GM21737 (cell line): ENCODE measurements around the gene HELLS.
"Not testable (repeated sequence)": the region's sequence is repeated elsewhere in the genome, so short reads cannot be mapped to it uniquely, and the experiment has no call there.

Experiments used
- ATAC-seq: cut with Tn5 transposase; IDR thresholded peaks from one replicate; pipeline ENCODE4 v1.9.1; 2021; ENCODE audit warnings: mild to moderate bottlenecking, moderate library complexity; ENCODE audit not compliant: unreplicated experiment

HELLS gene

DNA sequence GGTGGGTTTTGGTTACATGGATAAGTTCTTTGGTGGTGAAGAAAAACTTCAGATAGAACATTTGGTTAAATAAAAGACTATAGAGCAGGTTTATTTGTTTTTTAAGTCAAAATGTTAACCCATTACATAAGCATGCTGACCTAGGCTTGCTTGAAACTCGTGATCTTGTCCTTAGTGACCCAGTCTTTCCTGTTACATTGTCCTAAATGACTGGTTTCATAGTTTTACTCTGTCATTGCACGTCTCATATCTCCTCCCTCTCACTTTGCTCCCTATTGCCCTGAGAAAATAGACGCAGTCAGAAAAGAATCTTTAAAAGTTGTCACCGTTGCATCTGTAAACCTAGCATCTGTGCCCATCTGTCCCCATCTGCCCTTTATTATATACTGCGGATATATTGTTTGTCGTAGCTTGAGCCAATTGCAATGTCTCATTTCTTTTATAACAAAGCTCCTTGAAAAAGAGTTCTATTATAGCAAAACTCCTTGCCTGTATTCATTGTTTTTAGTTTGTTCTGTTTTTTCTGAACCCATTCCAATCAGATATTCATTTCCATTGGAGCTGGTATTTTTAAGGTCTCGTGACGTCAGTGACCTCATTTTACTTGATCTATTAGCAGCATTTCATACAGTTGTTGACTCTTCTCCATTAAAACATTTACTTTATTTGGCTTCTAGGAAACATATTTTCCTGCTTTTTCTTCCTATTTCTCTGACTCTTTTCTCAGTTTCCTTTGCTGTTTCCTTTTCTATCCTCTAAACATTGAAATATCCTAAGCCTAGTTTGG is 57.3 kb downstream of the HELLS start:
- ATAC-seq = no peak

DNA sequence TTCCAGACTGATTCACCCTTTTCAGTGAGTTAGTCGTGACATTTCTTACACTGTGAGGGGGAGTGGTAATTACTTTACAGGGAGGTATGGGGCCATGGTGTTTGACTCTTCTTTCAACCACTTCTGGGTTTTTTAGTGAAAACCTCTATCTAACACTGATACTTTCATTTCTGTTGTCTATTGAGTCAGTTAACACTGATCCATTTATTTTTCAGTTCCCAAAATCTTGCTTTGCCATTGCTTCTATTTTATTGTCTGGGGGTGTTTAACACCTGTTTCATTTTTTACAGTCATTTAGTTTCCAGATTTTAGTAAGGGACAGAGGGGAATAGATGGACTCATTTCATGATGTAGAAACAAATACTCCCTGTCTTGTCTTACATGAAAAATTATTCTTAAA is 61.5 kb downstream of the HELLS start:
- ATAC-seq = peak; percentile 77

DNA sequence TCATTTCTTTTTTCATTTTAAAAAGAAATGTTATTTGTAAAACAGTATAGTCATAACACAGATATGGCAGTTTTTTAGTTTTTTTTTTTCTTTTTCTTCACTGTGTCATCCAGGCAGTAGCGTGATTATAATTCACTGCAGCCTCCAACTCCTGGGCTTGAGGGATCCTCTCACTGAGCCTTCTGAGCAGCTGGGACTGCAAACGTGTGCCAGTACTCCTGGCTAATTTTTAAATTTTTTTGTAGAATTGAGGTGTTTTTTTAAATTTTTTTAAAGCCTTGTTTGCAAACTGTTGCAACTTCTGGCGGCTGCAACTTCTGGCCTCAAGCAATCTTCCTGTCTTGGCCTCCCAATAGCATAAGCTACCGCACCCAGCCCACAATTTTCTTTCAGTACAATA is 63.0 kb downstream of the HELLS start:
- ATAC-seq = no peak

DNA sequence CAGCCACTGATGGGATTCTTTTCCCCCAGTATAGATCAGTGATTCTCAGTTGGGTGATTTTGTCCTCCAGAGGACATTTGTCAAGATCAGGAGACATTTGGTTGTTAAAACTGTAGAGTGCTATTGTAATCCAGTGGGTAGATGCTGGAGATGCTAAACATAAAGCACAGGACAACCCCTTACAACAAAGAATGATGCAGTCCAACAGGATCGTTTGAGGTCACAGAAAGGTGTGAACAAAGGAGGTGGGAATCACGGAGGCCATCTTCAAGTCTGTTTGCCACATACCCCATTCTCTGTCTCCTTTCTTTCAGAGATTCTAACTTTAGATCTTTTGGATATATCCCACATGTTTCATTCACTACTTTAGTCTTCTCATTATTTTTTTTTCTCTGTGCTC is 69.0 kb downstream of the HELLS start:
- ATAC-seq = no peak

DNA sequence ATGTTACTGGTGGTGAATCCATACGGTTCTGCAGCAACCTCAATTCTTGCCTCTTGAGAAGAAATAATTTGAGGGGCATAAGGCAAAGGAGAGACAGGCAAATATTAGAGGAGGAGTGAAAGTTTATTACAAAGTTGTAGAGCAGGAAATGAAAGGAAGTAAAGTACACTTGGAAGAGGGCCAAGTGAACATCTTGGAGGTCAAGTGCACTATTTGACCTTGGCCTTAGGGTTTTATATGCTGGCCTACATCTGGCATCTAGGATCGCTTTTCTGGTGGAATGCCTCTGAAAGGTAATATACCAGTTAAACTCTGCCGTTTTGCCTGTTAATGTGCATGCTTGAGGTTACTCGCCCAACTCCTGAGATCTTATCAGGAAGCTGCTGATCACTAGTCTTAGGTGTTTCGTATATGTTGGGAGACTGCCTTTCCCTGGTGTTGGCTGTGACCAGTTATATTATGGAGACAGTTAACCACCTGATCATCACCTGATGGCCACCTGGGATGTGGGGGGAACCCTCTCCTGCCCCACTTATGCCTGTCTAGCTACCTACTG is 71.9 kb downstream of the HELLS start:
- no peak for ATAC-seq

DNA sequence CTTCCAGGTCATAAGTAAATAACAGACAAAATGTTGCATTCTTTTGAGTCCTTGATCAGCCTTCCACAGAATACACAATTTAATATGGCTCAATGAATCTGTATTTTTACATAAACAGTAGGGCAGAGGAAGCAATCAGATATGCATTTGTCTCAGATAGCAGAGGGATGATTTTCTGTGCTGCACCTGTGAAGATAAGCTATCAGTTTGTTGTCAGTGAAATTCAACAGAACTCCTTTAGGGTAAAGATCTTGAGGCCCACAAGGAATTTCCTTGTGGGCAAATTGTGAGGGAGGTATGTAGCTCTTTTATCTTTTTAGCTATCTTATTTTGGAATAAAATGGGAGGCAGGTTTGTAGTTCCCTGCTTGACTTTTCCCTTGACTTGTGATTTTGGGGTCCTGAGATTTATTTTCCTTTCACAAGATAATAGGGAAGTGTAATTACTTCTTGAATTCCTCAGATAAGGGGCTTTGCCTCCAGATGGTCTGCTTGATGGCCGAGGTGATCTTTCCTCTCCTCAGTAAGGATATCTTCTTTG is 77.1 kb downstream of the HELLS start:
- no peak for ATAC-seq

DNA sequence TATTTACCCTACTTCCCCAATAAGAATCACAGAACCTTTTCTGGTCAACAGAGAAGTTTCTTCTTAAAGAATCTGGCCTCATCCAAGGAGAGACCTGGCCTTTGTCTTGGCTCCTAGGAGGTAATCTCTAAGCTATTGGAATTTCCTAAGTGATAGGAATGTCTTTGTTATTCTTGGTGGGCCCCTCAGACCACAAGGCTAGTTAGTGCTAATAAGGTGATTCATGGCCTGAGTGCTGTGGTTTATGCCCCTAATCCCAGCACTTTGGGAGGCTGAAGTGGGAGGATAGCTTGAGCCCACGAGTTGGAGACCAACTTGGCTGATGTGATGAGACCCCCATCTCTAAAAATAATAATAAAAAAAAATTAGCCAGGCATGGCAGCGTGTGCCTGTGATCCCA is 78.0 kb downstream of the HELLS start:
- ATAC-seq = no peak

DNA sequence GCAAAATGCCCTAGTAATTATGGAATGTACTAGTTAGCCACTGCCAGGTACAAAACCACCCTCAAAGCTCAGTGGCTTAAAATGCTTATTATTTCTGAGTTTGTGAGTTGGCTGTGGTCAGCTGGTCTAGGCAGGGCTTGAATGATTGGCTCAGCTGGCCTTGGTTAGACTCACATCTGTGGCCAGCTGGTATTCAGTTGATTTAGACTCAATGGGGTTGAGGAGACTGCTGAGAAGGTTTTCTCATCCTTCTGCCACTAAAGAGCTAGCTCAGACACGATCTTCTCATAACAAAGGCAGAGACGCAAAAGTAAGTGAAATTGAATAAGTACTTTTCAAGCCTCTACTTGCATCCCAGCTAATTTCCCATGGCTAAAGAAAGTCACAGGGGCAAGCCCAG is 80.9 kb downstream of the HELLS start:
- no peak for ATAC-seq

DNA sequence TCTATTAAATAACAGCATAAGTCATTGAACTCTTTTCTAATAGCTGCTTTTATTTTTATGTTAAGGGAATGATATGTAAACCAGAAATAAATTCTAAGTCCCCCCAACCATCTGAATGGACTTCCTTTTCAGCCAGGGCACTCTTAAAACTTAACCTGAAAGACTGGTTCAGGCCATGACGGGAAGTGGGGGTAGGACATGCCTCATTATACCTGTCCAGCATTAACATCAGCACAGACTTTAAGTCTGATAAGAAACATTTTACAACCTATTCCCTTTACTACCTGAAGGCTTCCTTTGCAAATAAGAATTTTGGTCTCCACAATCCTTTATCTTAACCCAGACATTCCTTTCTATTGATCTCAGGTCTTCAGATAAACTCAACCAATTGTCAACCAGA is 81.9 kb downstream of the HELLS start:
- ATAC-seq = no peak

DNA sequence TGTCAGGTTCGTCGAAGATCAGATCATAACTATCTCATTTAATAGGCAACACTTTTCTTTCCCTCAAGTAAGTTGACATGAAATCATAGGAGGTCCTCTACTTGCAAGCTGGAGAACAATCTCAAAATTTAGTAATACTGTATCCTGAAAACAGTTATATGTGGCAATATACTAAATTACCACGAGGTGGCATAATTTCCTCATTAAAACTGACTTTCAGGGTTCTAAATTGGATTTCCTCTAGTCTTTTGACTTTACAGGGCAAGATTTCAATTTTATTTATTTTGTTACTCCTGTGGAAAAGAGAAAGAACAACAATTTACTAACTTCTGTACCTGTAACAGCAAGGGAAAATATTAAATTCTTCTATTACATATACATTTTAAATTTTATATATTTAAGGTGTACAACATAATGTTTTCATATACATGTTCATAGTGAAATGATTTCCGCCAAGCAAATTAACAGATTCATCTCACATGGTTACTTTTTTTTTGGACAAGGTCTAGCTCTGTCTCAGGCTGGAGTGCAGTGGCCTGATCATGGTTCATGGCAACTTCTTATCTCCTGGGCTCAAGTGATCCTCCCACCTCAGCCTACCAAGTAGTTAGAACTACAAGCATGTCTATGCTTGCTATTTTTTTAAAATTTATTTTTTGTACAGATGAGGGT is 84.6 kb downstream of the HELLS start:
- ATAC-seq = no peak

DNA sequence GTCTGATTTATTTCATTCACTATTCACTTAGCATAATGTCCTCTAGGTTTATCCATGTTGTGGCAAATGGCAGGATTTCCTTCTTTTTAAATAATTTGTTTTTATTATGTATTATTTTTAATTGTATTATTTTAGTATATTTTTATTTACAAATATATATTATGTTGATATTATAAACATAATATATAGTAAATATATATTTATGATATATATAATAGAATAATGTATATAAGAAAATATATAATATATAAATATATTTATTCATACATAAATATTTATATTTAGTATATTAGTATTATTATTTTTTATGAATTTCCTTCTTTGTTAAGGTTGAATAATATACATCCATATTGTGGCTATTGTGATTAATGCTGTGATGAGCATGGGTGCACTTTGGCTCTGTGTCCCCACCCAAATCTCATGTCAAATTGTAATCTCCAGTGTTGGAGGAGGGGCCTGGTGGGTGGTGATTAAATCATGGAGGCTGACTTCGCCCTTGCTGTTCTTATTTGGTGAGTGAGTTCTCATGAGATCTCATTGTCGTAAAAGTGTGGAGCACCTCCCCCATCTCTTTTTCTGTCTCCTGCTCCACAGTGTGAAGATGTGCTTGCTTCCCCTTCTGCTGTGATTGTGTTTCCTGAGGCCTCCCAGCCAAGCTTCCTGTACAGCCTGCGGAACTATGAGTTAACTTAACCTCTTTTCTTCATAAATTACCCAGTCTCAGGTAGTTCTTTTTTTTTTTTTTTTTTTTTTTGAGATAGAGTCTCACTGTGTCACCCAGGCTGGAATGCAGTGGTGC is 85.7 kb downstream of the HELLS start:
- ATAC-seq = no peak

DNA sequence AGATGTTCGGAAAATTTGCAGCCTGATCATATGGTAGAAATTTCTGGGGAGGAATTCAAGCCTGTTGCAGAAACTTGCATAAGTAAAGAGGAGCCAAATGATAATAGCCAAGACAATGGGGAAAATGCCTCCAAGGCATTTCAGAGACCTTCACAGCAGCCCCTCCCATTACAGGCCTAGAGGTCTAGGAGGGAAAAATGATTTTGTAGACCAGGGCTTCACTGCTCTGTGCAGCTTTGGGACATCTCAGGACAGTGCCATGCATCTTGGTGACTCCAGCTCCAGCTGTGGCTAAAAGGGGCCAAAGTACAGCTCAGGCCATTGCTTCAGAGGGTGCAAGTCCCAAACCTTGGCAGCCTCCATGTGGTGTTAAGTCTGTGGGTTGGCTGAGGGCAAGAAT is 87.4 kb downstream of the HELLS start:
- ATAC-seq = no peak

DNA sequence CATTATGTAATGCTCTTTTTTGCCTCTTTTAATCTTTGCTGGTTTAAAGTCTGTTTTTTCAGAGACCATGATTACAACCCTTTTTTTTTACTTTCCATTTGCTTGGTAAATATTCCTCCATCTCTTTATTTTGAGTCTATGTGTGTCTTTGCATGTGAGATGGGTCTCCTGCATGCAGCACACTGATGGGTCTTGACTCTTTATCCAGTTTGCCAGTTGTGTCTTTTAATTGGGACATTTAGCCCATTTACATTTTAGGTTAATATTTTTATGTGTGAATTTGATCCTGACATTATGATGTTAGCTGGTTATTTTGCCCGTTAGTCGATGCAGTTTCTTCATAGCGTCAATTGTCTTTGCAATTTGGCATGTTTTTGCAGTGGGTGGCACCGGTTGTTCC is 92.5 kb downstream of the HELLS start:
- ATAC-seq = not testable (repeated sequence)

DNA sequence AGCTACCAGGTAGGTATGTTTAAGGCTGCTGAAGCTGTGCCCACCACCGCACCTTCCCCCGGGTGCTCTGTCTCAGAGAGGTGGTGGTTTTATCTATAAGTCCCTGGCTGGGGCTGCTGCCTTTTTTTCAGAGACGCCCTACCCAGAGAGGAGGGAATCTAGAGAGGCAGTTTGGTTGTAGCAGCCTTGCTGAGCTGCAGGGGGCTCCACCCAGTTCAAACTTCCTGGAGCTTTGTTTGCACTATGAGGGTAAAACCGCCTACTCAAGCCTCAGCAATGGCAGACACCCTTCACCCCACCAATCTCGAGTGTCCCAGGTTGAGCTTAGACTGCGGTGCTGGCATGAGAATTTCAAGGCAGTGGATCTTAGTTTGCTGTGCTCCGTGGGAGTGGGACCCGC is 94.3 kb downstream of the HELLS start:
- no peak for ATAC-seq

DNA sequence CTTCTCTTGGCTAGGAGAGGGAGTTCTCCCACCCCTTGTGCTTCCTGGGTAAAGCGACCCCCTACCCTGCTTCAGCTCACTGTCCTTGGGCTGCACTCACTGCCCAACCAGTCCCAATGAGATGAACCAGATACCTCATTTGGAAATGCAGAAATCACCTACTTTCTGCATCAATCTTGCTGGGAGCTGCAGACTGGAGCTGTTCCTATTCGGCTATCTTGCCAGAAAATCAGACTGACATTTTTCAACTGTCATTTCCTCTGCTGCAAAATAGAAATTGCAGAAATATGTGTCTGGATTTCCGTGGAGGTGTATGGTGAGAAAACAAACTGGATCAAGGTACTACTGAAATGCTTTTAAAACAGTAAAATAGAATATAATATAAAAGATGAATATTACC is 95.0 kb downstream of the HELLS start:
- ATAC-seq = no peak

DNA sequence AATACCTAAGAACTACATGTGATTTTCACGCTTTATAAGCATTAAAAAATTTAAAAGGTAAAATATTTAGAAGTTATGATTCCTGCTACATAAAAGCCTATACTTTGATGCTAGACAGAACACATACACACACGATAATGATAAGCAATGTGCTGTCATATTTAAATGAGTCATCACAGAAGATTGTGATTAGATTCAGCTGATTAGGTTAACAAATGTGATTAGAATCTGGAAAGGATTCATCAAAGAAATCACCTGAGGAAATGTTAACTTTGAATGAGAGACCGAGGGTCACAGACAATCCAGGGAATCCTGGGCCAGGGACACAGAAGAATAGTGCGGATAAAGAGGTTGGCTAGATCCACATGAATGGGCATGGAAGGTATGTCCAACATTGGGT is 95.9 kb downstream of the HELLS start:
- no peak for ATAC-seq

DNA sequence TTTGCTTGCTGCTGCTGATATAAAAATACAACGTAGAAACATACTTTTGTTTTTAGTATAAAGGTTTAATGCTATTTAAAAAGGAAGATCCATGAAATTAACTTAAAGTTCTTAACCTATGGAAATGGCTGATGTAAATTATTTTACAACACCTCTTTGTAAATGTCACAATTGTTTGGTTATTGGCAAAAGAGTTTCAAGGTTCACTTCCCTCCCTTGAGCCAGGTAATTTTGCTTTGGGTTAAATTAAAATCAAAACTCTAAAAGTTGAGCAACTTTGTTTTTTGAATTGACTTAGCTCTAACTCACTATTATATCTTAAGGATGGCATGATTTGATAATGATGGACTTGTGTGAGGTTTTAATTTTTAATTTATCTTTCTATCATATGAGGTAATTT is 98.8 kb downstream of the HELLS start:
- no peak for ATAC-seq

DNA sequence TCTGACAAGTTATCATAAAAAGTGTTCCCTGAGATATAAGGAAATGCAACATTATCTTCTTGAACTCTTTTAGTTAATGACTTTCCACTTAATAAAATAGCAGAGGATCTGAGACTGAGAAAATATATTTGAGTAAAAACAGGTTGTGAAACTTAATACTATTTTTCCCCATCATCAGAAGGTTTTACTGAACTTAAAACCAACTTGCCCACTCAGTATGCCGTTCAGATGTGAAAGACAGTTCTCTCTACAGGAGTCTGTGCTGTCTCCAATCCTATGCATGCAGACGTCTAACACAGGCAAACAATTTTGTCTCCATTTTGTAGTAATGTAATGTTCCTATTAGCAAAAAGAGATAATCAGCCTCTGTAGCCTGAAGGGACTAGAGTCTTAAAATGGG is 99.7 kb downstream of the HELLS start:
- ATAC-seq = no peak
